ENCODE data around the gene TLL1. TPM values are rescaled to one million over a fixed set of nuclear protein-coding genes. Genes with fewer than 3 reads are reported as not detected.

TLL1 gene
- total RNA-seq, 3 donors from 2014 or later = 4.0 to 11.5 (median 4.3) TPM

GRCh38 chr4:165944900-165945299 is 71.9 kb downstream of the TLL1 start:
- intact Hi-C loops (cut with DNase I; ENCODE audit: low total_unique reads) = loop anchor here (5.0 kb wide), 1 partner anchor 442 kb away; no protein-coding TSS in a partner anchor
- Histone ChIP-seq H3K4me1 (no peaks in the 10 kb centered on the region), H3K27me3 (no peaks in the 10 kb centered on the region), H3K27ac (no peak overlapping the region), H3K4me3 (no peak overlapping the region), H3K36me3 (no peaks in the 10 kb centered on the region), H3K9me3 (no peaks in the 10 kb centered on the region)
- DNase-seq (ENCODE audit: low spot score in 2 of 2) = no peak
- TF ChIP-seq CTCF (IDR thresholded peaks at IDR 0.05) (no peak), POLR2AphosphoS5 (IDR thresholded peaks at IDR 0.05) (no peak), POLR2A (IDR thresholded peaks at IDR 0.05) (no peak)

- DNase-seq (ENCODE audit: low spot score in 2 of 2) = no peak
- no peaks in the 10 kb centered on the region for H3K27me3 ChIP-seq
- no peaks in the 10 kb centered on the region for H3K36me3 ChIP-seq
- intact Hi-C loops (cut with DNase I; ENCODE audit: low total_unique reads) = no loop called here
- no peak overlapping the region for H3K27ac ChIP-seq
- H3K9me3 ChIP-seq = no peaks in the 10 kb centered on the region
- TF ChIP-seq CTCF (IDR thresholded peaks at IDR 0.05) (no peak), POLR2AphosphoS5 (IDR thresholded peaks at IDR 0.05) (no peak), POLR2A (IDR thresholded peaks at IDR 0.05) (no peak)
- H3K4me1 ChIP-seq = no peaks in the 10 kb centered on the region
- H3K4me3 ChIP-seq = no peak overlapping the region
Measured at GRCh38 chr4:165945991-165946390, 73.0 kb downstream of the TLL1 start.

- TF ChIP-seq CTCF (IDR thresholded peaks at IDR 0.05) = no peak
- TF ChIP-seq POLR2A (IDR thresholded peaks at IDR 0.05) = no peak
- no peak for TF ChIP-seq POLR2AphosphoS5 (IDR thresholded peaks at IDR 0.05)
- Histone ChIP-seq H3K4me1 (no peaks in the 10 kb centered on the region), H3K27ac (no peak overlapping the region), H3K27me3 (no peaks in the 10 kb centered on the region), H3K4me3 (no peak overlapping the region), H3K36me3 (no peaks in the 10 kb centered on the region), H3K9me3 (no peaks in the 10 kb centered on the region)
- DNase-seq (ENCODE audit: low spot score in 2 of 2) = no peak
- intact Hi-C loops (cut with DNase I; ENCODE audit: low total_unique reads) = no loop called here
Measured at GRCh38 chr4:165947019-165947418, 74.0 kb downstream of the TLL1 start.

DNA sequence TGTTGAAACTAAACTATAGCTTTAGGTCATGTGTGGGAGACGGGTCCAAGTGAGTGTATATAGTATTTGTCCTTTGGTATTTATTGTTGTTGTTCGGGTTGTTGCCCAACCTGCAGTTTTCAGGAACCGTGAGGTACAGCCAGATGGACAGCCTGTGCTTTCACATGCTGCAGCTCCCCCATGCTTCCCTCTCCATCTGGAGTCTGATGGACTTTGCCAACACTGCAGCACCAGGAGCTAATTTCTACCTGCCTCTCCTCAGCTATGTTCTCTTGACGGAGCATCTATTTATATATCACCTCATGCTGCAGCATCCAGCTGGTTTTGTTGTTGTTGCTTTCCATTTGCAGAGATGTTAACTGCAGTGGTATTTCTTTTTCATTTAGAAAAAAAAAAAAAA is 80.1 kb downstream of the TLL1 start:
- no peaks in the 10 kb centered on the region for H3K9me3 ChIP-seq
- no peak overlapping the region for H3K27ac ChIP-seq
- TF ChIP-seq CTCF (IDR thresholded peaks at IDR 0.05) (no peak), POLR2AphosphoS5 (IDR thresholded peaks at IDR 0.05) (no peak), POLR2A (IDR thresholded peaks at IDR 0.05) (no peak)
- H3K27me3 ChIP-seq = no peaks in the 10 kb centered on the region
- H3K4me3 ChIP-seq = no peak overlapping the region
- H3K36me3 ChIP-seq = no peaks in the 10 kb centered on the region
- intact Hi-C loops (cut with DNase I; ENCODE audit: low total_unique reads) = no loop called here
- no peak for DNase-seq (ENCODE audit: low spot score in 2 of 2)
- H3K4me1 ChIP-seq = no peaks in the 10 kb centered on the region

DNA sequence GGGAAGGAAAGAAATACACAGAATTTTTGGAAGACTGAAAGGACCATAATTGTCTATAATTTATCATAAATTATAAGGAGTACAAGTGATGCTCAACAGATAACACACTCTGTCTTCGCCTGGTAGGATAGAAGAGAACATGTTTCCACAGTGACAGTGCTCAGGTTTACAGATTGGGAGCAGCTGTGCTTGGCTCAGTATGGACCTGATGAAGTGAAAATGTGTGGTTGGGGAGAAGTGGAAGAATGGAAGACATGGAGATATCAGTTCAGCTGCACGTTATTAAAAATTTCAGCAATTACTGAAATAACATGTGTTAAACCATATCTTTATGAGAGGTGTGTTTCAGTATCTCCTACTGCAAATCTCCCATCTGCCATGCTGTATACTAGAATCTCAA is 90.6 kb downstream of the TLL1 start:
- H3K4me1 ChIP-seq = no peaks in the 10 kb centered on the region
- TF ChIP-seq POLR2AphosphoS5 (IDR thresholded peaks at IDR 0.05) = no peak
- no peak for TF ChIP-seq POLR2A (IDR thresholded peaks at IDR 0.05)
- TF ChIP-seq CTCF (IDR thresholded peaks at IDR 0.05) = no peak
- DNase-seq (ENCODE audit: low spot score in 2 of 2) = no peak
- no peak overlapping the region for H3K27ac ChIP-seq
- no peak overlapping the region for H3K4me3 ChIP-seq
- no peaks in the 10 kb centered on the region for H3K36me3 ChIP-seq
- intact Hi-C loops (cut with DNase I; ENCODE audit: low total_unique reads) = no loop called here
- H3K27me3 ChIP-seq = no peaks in the 10 kb centered on the region
- peaks cover 0 to 27% of the 10 kb centered on the region in 2 donors for H3K9me3 ChIP-seq

All from breast epithelium (tissue), 4 donors.